DMS53 treated with DMSO at 0.1 percent for 48 hours (cell line): Measurements from ENCODE around the gene CRTC2.
"Not testable (repeated sequence)": the region's sequence is repeated elsewhere in the genome, so short reads cannot be mapped to it uniquely, and the experiment has no call there.

Experiments
- DNase-seq: peaks from one replicate; lab custom pipeline; 2025; ENCODE audit not compliant: unreplicated experiment; lab: John Stamatoyannopoulos, UW

The CRTC2 gene

GRCh38 chr1:153929981-153930948 is 28.1 kb downstream of the CRTC2 start:
- no peak for DNase-seq

- no peak for DNase-seq
These were observed 29.0 kb downstream of the CRTC2 start for GRCh38 chr1:153929426-153929825.

- DNase-seq, result no peak
These were observed 29.5 kb downstream of the CRTC2 start for GRCh38 chr1:153928791-153929341.

- DNase-seq, result no peak
These were observed 30.2 kb downstream of the CRTC2 start for GRCh38 chr1:153928245-153928644.

GRCh38 chr1:153926405-153926804 is 32.0 kb downstream of the CRTC2 start:
- no peak for DNase-seq

GRCh38 chr1:153922972-153923925 is 35.2 kb downstream of the CRTC2 start, which contains the start of gene GATAD2B:
Gene GATAD2B, minus strand, starts transcription at chr1:153922972. Its CDS starts 94,625 bp downstream, at chr1:153828347.
- DNase-seq, result peak; percentile 99

- peak; percentile 54 for DNase-seq
These were observed 36.1 kb downstream of the CRTC2 start for GRCh38 chr1:153922076-153922971.

- no peak for DNase-seq
These were observed 36.7 kb downstream of the CRTC2 start for GRCh38 chr1:153921803-153922075.

- DNase-seq, result no peak
These were observed 37.2 kb downstream of the CRTC2 start for GRCh38 chr1:153921080-153921802.

GRCh38 chr1:153919876-153920852 is 38.2 kb downstream of the CRTC2 start:
- DNase-seq, result no peak

- DNase-seq, result no peak
These were observed 42.1 kb downstream of the CRTC2 start for GRCh38 chr1:153916297-153916696.

- no peak for DNase-seq
These were observed 46.1 kb downstream of the CRTC2 start for GRCh38 chr1:153912349-153912748.

- not testable (repeated sequence) for DNase-seq
These were observed 47.9 kb downstream of the CRTC2 start for GRCh38 chr1:153910560-153910959.

- DNase-seq, result no peak
These were observed 50.3 kb downstream of the CRTC2 start for GRCh38 chr1:153908071-153908470.

- no peak for DNase-seq
These were observed 51.3 kb downstream of the CRTC2 start for GRCh38 chr1:153907134-153907533.

- no peak for DNase-seq
These were observed 52.0 kb downstream of the CRTC2 start for GRCh38 chr1:153906396-153906795.

- DNase-seq, result not testable (repeated sequence)
These were observed 52.5 kb downstream of the CRTC2 start for GRCh38 chr1:153905908-153906307.

GRCh38 chr1:153903841-153904455 is 54.5 kb downstream of the CRTC2 start:
- no peak for DNase-seq
